HG03108 (cell line): ENCODE results near the gene EPHB1.
"Not testable (repeated sequence)": the region's sequence is repeated elsewhere in the genome, so short reads cannot be mapped to it uniquely, and the experiment has no call there.

Experiments used
- ATAC-seq: cut with Tn5 transposase; IDR thresholded peaks from one replicate; pipeline ENCODE4 v1.9.1; 2021; ENCODE audit warnings: moderate library complexity; ENCODE audit not compliant: unreplicated experiment

Gene EPHB1

DNA sequence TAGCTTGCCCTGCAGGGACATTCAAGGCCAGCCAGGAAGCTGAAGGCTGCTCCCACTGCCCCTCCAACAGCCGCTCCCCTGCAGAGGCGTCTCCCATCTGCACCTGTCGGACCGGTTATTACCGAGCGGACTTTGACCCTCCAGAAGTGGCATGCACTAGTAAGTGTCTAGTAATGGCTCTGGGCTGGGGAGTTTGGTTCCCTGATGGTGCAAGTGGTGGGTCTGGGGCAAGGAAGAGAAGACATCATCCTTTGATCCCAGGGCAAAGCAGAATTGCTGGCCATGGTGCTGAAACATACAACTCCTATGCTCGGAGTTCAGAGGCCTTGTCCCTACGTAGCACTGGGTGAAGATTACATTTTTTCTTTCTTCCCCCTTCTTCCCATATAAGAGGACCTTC, 311.4 kb downstream of the EPHB1 start:
- no peak for ATAC-seq

- ATAC-seq = no peak
Observed at GRCh38 chr3:135107043-135107442, 312.0 kb downstream of the EPHB1 start.

DNA sequence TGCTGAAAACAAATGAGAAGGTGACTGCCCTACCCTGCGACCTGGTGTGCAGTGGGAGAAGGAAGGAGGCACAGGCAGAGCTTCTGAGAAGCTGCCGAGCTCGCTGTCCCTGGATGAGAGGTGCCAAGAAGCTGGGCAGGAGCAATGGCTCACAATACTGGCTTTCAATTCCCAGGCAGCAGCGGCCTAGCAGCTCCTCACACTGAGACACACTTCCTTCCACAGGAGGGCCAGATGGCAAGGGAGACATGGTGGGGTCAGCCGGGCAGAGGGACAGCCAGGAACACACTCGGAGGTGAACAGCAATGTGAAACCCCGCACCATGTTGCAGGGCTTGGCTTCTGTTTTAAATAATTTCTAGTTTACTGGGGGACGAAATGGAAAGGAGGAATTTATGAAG, 314.6 kb downstream of the EPHB1 start:
- no peak for ATAC-seq

DNA sequence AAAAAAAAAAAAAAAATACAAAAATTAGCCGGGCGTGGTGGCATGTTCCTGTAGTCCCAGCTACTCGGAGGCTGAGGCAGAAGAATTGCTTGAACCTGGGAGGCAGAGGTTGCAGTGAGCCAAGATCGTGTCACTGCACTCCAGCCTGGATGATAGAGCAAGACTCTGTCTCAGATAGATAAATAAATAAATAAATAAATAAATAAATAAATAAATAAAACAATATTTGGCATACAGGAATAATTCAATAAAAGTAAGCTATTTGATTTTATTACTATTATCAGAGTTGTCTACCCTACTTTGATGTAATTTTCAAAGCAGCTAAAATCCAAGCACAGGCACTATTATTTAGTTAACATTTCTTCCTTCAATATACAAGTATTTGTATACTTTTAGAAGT, 319.5 kb downstream of the EPHB1 start:
- ATAC-seq = not testable (repeated sequence)

GRCh38 chr3:135117977-135118376, 322.9 kb downstream of the EPHB1 start:
- no peak for ATAC-seq

DNA sequence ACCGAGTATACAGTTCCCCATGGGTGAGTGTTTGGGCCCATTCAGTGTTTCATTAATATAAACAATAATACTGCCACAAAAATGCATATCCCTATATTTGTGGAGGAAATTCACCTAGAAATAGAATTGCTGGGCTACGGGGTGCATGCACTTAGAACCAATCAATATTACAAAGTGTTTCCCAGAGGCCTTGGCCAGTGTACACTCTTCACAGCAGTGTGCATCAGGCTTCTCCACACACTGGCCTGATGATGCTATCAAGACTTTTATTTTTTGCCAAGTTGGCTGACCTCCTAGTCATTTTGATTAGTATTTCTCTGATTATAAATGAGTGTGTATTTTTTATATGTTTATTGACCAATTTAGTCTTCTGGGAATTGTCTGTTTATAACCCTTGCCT, 323.7 kb downstream of the EPHB1 start:
- ATAC-seq = no peak

- no peak for ATAC-seq
Observed at GRCh38 chr3:135125171-135125801, 330.2 kb downstream of the EPHB1 start.

GRCh38 chr3:135127946-135128470, 332.9 kb downstream of the EPHB1 start:
- ATAC-seq = no peak

- no peak for ATAC-seq
Observed at GRCh38 chr3:135128818-135129217, 333.8 kb downstream of the EPHB1 start.

DNA sequence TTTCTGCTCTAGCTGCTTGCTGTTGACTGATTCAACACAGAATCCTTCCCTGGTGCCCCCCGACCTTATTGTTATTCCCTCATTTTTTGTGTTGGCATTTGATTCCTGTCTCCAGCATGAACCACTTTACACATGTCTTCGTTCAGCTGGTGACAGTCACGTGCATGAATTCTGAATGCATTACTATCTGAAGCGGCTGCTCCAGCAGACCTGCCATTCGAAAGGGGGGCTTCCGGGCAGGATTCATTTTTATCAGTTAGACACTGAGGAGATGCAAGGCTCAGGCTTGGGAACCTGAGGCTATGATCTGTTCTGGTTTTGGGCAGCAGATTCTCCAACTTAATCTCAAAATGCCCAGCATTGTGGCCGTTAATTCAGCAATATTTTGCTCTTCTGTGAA, 336.2 kb downstream of the EPHB1 start:
- no peak for ATAC-seq

- no peak for ATAC-seq
Observed at GRCh38 chr3:135133905-135134683, 339.0 kb downstream of the EPHB1 start.

DNA sequence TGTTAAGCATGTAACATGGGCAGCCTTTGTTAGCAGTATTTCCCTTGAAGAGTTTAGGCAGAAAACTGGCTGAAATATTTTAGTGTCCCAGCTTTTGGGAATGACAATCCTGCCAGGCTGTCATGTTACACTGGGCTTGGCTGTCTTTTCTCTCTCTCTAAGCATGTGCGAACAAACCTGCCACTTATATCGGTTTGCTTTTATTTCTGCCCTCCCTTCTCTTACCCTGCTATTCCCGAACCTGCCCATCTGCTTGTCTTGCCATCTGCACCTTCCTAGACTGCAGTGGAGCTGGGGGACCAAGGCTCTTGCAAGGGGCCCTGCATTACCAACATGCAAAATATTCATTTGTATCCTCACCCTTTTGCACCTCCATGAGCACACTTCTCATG, 339.6 kb downstream of the EPHB1 start:
- no peak for ATAC-seq

DNA sequence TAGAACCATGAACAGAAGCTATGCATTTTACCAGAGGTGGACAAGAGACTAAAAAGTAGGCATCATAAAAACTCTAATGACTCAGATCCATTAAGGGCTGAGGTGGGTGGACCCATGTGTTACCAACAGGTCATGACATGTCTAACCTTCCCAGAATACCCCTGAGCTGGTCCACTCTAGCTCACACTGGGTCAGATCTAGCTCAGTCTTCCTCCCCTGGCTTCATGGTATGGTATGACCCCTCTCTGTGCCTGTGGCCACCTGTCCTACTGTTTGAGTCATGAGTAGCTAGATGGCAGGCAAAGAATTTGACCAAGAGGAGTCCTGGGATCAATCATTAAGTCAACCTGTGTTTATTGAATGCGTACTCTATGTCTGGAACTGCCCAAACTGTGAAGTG, 340.4 kb downstream of the EPHB1 start:
- ATAC-seq = no peak

DNA sequence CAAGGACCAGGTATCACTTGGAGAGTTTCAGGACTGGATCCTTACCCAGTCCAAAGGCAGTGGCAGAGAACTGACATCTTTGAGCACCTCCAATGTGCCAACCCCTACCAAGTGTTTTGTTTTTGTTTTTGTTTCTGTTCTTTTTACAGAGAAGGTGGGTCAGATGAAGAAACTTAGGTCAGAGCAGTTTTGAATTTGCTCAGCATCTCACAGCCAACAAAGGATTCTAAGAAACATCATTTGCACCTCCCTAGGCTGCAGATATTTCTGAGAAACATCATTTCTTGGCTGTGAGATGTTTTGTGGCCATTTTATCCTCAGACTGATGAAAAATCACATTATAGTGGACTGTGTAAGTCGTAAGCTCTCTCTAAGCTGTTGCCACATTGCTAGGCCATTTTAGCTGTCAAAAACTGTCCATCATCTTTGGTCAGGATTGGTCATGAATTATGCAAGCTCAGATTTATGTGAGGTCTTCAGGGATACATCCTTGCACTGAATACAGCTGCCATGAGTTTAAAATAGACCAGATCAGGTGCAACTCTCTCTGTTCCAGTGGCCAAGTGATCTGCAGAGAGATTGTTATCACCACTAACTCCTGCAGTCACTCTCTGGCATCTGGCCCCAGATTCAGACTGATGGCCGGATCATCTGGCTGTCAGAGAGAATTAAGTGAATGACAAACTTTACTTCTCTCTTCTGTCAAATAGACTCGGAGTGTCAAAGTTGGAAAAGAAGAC, 341.5 kb downstream of the EPHB1 start:
- no peak for ATAC-seq

DNA sequence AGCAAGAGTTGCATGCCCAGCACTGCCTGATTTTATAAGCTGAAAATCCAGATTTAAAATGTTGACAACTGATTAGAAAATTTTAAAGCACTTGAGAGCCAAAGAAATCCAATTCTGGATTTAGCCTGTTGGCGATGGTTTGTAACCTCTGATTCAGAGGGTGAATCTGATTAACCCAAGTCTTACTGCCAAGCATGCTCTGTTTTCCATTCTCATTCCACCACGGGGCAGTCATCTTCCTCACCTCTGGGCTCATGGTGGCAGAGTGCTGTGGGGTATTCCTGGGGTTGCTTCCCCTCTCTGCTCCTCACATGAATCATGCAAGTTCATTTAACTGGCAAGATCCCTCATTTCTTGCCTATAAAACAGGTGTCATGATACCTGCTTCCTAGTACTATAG, 342.2 kb downstream of the EPHB1 start:
- no peak for ATAC-seq

- no peak for ATAC-seq
Observed at GRCh38 chr3:135138776-135139175, 343.7 kb downstream of the EPHB1 start.

DNA sequence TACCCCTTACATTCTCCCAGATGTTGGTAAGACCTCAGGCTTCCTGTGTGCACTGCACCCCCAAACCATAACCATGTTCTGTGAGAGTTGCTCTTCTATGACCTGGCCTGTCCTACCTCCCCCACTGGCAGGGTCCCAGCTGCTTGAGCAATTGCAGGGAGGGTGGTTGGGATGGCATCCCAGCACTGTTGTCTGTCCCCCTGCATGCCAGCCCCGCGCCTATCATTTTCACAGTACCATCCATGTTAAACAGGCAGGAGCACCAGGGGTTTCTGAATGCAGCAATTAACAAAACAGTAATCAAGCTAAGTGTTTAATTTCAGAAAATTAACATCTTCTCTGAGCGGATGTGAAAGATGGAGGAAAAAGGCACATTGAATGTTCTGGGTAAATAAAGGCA, 345.5 kb downstream of the EPHB1 start:
- no peak for ATAC-seq

DNA sequence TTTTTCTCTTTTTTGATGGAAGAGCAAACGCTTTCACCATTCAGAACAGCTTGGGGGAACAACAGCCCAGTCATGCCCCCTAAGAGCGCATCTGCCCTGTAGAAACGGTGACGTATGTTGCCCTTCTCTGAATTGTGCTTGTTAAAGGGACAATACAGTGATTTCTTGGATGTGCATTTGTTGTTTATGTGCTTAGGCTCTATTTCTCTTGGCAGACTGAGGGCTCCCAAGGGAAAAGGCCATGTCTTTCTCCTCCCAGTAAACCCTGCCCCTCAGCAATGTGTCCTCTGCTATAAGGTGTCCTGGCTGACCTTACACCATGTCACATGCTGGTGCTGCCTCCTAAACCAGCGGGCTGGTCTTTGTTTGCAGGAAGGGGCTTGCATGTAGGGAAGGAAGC, 346.1 kb downstream of the EPHB1 start:
- no peak for ATAC-seq

DNA sequence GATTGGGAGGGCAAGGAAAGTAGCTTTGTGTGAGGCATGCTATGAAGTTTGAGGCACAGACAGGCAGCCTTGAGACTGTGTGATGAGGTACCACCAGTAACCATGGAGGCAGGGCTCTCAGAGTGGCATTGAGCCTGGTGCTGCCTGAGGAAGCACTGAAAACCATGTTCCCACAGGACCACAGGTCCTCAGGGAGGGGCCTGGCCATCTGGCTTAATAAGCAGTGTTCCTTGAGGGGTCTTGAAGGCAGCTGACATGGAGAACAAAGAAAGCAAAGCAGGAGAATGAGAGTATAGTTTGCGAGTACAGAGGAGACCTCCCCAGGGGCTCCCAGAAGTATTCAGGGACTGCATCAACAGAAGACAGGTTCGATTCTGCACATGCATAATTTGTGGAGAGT, 346.6 kb downstream of the EPHB1 start:
- ATAC-seq = no peak

DNA sequence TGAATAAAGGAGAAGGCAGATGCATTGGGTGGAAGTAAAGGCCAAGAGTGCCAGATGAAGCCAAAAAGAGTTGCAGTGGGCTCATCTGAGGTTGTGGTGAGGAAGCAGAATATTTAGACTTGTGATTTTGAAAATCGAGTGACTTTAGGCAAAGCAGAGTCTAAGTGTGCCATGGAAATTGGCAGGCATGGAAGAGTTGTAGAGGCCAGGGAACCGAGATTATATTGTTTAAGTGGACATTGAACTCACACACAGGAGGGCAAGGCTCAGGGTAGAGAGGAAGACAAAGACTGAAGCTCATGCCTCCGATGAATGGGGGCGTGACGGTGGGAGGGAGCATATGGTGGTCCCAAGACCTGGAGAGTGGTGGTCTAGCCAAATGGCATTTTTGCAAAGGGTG, 347.5 kb downstream of the EPHB1 start:
- no peak for ATAC-seq

DNA sequence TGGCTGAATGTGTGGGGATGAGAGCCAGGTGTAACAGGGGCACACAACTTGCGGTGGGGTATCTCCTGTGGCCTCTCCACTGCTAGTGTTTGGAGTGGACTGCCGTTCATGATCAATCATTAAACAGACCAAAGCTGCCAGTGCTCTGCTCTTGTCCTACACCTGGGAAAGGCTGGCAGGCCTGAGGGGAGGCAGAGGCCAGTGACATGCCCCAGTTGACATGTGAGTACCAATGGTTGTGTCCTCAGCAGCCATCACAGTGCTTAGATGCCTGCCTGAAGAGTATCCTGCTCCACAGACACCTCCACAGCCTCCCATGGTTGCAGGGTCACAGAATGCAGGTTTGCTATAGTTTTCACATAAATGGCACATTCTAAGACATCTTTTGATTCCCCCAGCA, 348.4 kb downstream of the EPHB1 start:
- ATAC-seq = no peak

GRCh38 chr3:135145581-135145980, 350.5 kb downstream of the EPHB1 start:
- ATAC-seq = no peak
